DMS53 (cell line): ENCODE results near the gene SCN4A.
"Not testable (repeated sequence)": the region's sequence is repeated elsewhere in the genome, so short reads cannot be mapped to it uniquely, and the experiment has no call there.

ENCODE experiments used
- DNase-seq: peaks from one replicate; lab custom pipeline; 2025; lab: John Stamatoyannopoulos, UW

The SCN4A gene

GRCh38 chr17:63916566-63917185 lies 56.0 kb downstream of the SCN4A start:
- no peak for DNase-seq

DNA sequence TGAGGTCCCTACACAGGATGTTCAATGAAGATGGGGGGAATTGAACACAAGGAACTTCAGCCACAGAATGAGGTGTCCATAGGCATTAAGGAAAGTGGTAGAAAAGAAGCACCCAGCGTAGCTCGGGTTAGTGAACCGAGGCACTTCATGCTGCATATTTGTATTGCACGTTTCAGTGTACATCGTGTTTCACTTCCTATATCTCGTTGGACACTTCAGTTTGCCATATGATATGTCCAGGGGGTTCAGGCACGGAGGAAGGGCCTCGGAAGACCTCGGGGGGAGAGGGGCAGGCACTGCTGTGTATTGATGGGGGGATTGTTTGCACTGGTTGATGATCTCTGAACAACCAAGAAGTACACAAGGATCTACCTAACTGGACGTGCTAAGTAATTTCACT lies 57.0 kb downstream of the SCN4A start:
- not testable (repeated sequence) for DNase-seq

DNA sequence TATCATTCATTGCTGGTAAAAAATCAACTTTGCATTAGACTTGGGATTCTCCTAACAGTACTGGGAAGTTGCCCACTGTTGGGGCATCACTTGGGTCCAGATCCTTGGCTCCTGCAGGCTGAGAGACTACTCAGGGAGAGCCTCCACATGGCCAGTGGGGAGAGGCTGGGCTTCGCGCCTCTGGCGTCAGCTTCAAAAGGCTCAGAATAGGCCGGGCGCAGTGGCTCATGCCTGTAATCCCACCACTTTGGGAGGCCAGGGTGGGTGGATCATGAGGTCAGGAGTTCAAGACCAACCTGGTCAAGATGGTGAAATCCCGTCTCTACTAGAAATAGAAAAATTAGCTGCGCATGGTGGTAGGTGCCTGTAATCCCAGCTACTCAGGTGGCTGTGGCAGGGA lies 58.2 kb downstream of the SCN4A start:
- no peak for DNase-seq

GRCh38 chr17:63911657-63912100 lies 61.0 kb downstream of the SCN4A start:
- DNase-seq, result peak; percentile 28

DNA sequence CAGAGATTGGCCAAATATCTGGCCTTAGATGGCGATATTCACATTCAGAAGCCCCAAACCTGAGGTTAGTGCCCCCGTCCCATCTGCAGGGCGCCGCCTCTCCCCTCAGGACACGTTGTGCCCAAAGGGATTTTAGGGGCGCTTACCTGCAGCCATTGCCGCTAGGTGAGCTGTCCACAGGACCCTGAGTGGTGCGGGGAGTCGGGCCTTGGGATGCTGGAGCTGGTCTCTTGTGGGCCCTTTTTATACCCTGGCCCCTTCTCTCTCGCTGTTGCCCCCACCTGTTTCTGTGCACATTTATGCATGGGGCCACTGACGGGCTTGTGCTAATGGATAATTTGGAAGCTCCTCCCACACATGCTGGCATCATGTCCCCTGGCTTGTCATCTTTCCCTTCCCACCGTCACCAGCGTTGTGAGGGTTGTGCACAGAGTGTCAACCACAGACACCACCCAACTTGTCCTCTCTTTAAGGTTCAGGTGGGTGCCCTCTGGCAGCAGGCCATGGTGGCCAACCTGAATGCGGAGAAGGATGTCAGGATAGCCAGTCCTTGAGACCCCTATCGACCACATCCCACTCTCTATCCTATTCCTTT lies 61.6 kb downstream of the SCN4A start, which contains the start of gene CSHL1:
TSS of gene CSHL1 (minus strand) at position 218 of the 595 bp plus-strand sequence. CDS start at position 156, 62 bp downstream.
- no peak for DNase-seq

DNA sequence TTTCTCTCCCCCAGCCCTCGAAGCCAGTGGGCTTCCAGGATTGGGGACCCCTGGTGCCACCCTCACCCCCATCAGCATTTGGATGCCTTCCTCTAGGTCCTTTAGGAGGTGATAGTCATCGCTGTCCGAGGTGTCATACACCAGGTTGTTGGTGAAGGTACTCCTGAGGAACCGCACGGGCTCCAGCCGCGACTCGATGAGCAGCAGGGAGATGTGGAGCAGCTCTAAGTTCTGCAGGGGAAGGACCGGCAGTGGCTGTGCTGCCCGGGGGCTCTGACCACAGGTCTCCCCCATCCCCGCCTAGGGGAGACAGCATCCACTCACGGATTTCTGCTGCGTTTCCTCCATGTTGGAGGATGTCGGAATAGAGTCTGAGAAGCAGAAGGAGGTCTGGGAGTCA lies 62.6 kb downstream of the SCN4A start:
- no peak for DNase-seq

- not testable (repeated sequence) for DNase-seq
These were observed 63.1 kb downstream of the SCN4A start for GRCh38 chr17:63909586-63909985.

DNA sequence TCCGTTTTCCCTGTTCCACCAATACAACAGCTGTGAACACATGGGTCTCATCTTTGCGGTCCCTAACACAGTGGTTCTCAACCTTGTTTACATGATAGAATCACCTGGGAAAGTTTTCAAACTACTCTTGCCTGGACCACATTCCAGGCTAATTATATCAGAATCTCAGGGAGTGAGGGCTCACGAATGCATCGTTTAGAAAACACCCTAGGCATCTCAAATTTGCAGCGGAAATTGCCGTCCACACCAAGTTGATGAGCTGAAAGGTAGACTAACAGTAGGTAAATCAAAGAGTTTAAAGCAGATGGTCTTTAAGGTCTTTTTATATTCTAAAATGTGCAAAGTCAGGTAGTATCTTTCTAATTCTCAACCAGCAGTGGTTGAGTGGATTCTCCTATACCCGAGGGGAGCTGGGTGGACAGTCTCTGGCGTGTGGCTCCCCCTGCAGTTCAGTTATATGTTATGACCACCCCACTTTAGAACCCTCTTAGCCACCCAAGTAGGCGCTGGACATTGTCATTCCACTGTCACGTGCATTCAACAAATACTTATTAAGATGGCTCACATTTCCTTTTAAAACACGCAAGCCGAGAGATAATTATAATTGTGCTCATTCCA lies 65.4 kb downstream of the SCN4A start:
- DNase-seq, result peak; percentile 21

DNA sequence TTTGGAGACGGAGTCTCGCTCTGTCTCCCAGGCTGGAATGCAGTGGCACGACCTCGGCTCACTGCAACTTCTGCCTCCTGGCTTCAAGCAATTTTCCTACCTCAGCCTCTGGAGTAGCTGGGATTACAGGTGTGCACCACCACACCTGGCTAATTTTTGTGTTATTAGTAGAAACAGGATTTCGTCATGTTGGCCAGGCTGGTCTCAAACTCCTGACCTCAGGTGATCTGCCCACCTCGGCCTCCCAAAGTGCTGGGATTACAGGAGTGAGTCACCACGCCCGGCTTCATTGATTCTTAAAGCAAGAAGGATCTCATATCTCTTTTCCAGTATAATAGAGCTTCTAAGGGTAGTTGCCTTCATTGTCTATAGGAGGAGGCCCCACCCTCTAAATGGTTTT lies 67.9 kb downstream of the SCN4A start:
- DNase-seq, result not testable (repeated sequence)

DNA sequence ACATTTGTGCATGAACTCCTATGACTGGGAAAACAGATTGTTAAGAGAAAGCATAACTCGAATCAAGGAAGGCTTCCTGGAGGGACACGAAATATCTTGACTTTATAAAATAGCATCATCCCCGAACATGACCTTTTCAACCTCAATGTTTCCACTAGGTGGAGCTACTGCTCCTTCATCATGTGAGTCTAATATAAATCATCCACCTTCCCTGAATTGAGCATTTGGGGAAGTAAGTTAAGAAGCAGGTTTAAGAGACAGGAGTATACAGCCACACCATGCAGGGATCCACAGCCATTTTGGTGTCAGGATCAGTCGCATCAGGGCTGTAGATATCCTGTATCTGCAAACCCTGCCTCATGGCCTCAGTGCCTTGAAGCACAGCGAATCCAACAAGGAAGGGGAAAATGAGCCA lies 68.9 kb downstream of the SCN4A start:
- peak; percentile 43 for DNase-seq

DNA sequence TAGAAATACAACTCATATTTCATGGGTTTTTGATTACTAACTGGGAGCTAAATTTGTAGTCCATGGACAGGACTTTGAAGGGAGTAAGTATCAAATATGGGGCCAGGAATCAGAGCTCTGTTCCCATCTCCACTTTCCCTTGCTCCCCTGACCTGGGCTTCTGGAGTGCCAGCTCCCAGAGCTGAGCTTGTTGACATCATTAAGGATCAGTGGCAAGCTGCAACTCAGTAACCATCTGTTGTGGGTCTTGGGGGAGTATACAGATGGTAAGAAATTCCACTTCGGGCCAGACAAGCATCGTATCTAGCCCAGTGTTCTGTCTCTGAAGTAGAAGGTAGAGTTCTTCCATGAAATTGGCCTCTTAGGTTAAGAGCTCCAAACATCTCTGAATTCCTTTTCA lies 70.7 kb downstream of the SCN4A start:
- DNase-seq, result not testable (repeated sequence)

DNA sequence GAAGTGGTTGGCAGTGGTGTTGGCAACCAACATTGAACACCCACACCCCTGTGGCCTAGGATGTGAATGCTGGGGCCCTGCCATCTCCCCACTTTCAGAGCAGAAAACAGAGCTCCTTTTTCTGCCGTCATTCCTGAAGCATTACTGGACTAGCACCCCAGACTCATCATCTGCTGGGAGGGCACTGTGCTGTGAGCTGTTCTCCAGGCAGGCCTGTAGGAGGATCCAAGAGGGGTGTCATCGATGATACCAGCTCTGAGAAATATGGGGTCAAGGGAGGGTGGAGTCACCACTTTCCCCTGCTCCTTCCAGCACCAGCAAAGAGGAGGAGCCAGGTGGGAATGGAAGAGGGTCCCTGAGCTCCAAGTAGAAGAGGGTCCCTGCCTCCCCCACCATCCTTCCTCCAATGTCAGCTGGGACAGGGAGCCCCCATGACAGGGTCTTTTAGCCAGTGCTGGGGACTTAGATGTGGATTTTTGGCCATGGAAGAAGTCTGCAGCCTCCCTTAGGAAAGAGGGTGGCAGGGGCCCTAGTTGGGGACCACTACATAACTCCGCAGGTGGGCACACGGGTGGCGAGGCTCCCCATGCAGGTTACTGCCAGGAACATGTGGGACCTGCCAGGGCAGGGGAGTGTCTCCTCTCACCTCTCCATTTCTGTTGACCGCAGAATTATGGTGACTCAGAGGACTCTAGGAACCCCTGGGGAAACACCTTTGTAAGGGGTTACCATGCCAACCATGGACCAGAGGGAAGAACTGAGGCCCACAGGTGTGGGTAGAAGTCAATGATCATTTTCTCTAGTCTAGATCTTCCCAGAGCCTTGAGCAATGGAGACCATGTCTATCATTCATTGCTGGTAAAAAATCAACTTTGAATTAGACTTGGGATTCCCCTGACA lies 73.6 kb downstream of the SCN4A start:
- peak; percentile 36 for DNase-seq

GRCh38 chr17:63896524-63897354 lies 76.0 kb downstream of the SCN4A start, which contains the start of gene CSH1:
Gene CSH1 (minus strand): TSS chr17:63896574. CDS start chr17:63896511, 63 bp downstream.
- not testable (repeated sequence) for DNase-seq

DNA sequence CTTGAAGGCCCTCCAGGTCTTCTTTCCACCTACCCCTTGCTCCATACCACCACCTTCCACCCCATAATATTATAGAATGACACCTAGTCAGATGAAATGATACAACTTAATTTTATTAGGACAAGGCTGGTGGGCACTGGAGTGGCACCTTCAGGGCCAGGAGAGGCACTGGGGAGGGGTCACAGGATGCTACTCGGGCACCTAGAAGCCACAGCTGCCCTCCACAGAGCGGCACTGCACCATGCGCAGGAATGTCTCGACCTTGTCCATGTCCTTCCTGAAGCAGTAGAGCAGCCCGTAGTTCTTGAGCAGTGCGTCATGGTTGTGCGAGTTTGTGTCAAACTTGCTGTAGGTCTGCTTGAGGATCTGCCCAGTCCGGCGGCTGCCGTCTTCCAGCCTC lies 77.9 kb downstream of the SCN4A start:
- not testable (repeated sequence) for DNase-seq

- DNase-seq, result not testable (repeated sequence)
These were observed 78.7 kb downstream of the SCN4A start for GRCh38 chr17:63894021-63894420.

DNA sequence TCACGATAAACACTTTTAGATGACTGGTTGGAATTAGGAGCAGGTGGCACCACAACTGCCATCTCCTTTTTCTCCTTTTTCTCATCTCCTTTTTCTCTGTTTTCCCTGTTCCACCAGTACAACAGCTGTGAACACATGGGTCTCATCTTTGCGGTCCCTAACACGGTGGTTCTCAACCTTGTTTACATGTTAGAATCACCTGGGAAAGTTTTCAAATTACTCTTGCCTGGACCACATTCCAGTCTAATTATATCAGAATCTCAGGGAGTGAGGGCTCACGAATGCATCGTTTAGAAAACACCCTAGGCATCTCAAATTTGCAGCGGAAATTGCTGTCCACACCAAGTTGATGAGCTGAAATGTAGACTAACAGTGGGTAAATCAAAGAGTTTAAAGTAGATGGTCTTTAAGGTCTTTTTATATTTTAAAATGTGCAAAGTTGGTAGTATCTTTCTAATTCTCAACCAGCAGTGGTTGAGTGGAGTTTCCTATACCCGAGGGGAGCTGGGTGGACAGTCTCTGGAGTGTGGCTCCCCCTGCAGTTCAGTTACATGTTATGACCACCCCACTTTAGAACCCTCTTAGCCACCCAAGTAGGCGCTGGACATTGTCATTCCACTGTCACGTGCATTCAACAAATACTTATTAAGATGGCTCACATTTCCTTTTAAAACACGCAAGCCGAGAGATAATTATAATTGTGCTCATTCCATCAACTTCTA lies 80.2 kb downstream of the SCN4A start:
- not testable (repeated sequence) for DNase-seq

DNA sequence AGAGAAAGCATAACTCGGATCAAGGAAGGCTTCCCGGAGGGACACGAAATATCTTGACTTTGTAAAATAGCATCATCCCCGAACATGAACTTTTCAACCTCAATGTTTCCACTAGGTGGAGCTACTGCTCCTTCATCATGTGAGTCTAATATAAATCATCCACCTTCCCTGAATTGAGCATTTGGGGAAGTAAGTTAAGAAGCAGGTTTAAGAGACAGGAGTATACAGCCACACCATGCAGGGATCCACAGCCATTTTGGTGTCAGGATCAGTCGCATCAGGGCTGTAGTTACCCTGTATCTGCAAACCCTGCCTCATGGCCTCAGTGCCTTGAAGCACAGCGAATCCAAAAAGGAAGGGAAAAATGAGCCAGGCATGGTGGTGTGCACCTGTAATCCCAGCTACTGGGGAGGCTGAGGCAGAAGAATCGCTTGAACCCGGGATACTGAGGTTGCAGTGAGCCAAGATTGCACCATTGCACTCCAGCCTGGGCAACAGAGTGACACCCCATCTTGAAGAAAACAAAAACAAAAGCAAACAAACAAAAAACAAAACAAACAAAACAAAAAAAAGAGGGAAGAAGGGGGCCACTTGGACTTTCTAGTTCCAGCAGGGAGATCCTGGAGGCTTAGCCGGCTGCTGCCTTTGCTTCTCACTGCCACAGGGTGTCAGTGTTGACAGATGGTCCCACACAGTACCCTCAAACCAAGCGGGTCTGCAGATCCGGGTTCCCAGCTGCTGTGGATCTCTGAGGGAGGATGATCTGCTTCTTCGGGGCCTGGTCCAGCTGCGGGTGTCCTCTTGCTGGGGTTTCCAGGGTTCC lies 83.5 kb downstream of the SCN4A start:
- peak; percentile 48 for DNase-seq
